H9 (cell line): ENCODE results near the gene NSF. TPM values are rescaled to one million over a fixed set of nuclear protein-coding genes. Genes with fewer than 3 reads are reported as not detected.

Source experiments
- DNase-seq: peaks from one replicate; pipeline ENCODE4 v3.0.0-alpha.2; 2017
- H2AFZ ChIP-seq: one replicate; pipeline ENCODE4 v1.6.1; 2013; ENCODE audit warnings: mild to moderate bottlenecking, low read length, control low read depth, moderate library complexity
- H2AK5ac ChIP-seq: 2 replicates; pipeline ENCODE4 v1.6.1; 2013; ENCODE audit warnings: low read length, control low read depth, mixed read lengths; ENCODE audit not compliant: insufficient read length
- H2BK120ac ChIP-seq: one replicate; pipeline ENCODE4 v1.6.1; 2013; ENCODE audit warnings: low read depth, mild to moderate bottlenecking, low read length, control low read depth, inconsistent platforms; ENCODE audit not compliant: poor library complexity, severe bottlenecking
- H2BK12ac ChIP-seq: 2 replicates; pipeline ENCODE4 v1.6.1; 2013; ENCODE audit warnings: low read length, control low read depth, mixed read lengths, low read depth; ENCODE audit not compliant: insufficient read length
- H2BK15ac ChIP-seq: 2 replicates; pipeline ENCODE4 v1.6.1; 2013; ENCODE audit warnings: low read depth, low read length, control low read depth
- H2BK20ac ChIP-seq: one replicate; pipeline ENCODE4 v1.6.1; 2013; ENCODE audit warnings: low read depth, mild to moderate bottlenecking, low read length, control low read depth, inconsistent platforms; ENCODE audit not compliant: poor library complexity, severe bottlenecking
- H2BK5ac ChIP-seq: 2 replicates; pipeline ENCODE4 v1.6.1; 2013; ENCODE audit warnings: low read length, control low read depth, mixed read lengths; ENCODE audit not compliant: insufficient read length
- H3K14ac ChIP-seq: 2 replicates; pipeline ENCODE4 v1.6.1; 2013; ENCODE audit warnings: low read length, control low read depth; ENCODE audit not compliant: insufficient read depth
- H3K18ac ChIP-seq: 2 replicates; pipeline ENCODE4 v1.6.1; 2013; ENCODE audit warnings: low read depth, mild to moderate bottlenecking, mixed read lengths, low read length, control low read depth; ENCODE audit not compliant: insufficient read length
- H3K23ac ChIP-seq: 2 replicates; pipeline ENCODE4 v1.6.1; 2013; ENCODE audit warnings: low read length, control low read depth, mixed read lengths, low read depth; ENCODE audit not compliant: insufficient read length
- H3K23me2 ChIP-seq: 2 replicates; pipeline ENCODE4 v1.6.1; 2013; ENCODE audit warnings: low read depth, mild to moderate bottlenecking, mixed read lengths, low read length, control low read depth; ENCODE audit not compliant: insufficient read length, poor library complexity, severe bottlenecking
- H3K27ac ChIP-seq: 2 replicates; pipeline ENCODE4 v1.5.1; 2013; ENCODE audit warnings: low read length, control low read depth, mixed read lengths, low read depth; ENCODE audit not compliant: insufficient read length
- H3K27me3 ChIP-seq: 2 replicates; pipeline ENCODE4 v1.6.1; 2013; ENCODE audit warnings: low read length, control low read depth, inconsistent platforms; ENCODE audit not compliant: insufficient read depth
- H3K4ac ChIP-seq: 2 replicates; pipeline ENCODE4 v1.6.1; 2013; ENCODE audit warnings: low read depth, mild to moderate bottlenecking, control low read depth, inconsistent platforms, low read length, moderate library complexity
- H3K4me1 ChIP-seq: 2 replicates; pipeline ENCODE4 v1.6.1; 2013; ENCODE audit warnings: low read length, control low read depth, inconsistent platforms; ENCODE audit not compliant: insufficient read depth
- H3K4me2 ChIP-seq: 2 replicates; pipeline ENCODE4 v1.6.1; 2013; ENCODE audit warnings: low read length, control low read depth, mixed read lengths; ENCODE audit not compliant: insufficient read length, insufficient read depth
- H3K56ac ChIP-seq: 2 replicates; pipeline ENCODE4 v1.6.1; 2013; ENCODE audit warnings: low read depth, mild to moderate bottlenecking, mixed read lengths, low read length, control low read depth; ENCODE audit not compliant: insufficient read length
- H3K79me1 ChIP-seq: 2 replicates; pipeline ENCODE4 v1.6.1; 2013; ENCODE audit warnings: low read depth, mild to moderate bottlenecking, moderate library complexity, low read length, control low read depth, inconsistent platforms; ENCODE audit not compliant: insufficient read depth, poor library complexity, severe bottlenecking
- H3K79me2 ChIP-seq: 2 replicates; pipeline ENCODE4 v1.6.1; 2013; ENCODE audit warnings: low read length, control low read depth, inconsistent platforms; ENCODE audit not compliant: insufficient read depth
- H3K9ac ChIP-seq: 2 replicates; pipeline ENCODE4 v1.6.1; 2013; ENCODE audit warnings: low read length, control low read depth, mixed read lengths; ENCODE audit not compliant: insufficient read length; ENCODE audit errors: extremely low read depth
- H3K9me3 ChIP-seq: one replicate; pipeline ENCODE4 v1.6.1; 2013; ENCODE audit warnings: low read depth, low read length, inconsistent platforms; ENCODE audit not compliant: control insufficient read depth
- H3T11ph ChIP-seq: one replicate; pipeline ENCODE4 v1.6.1; 2013; ENCODE audit warnings: mild to moderate bottlenecking, low read length, control low read depth, inconsistent platforms
- H4K20me1 ChIP-seq: one replicate; pipeline ENCODE4 v1.6.1; 2013; ENCODE audit not compliant: control insufficient read depth, insufficient read length, insufficient read depth
- H4K5ac ChIP-seq: 2 replicates; pipeline ENCODE4 v1.6.1; 2013; ENCODE audit warnings: low read depth, mild to moderate bottlenecking, mixed read lengths, low read length, control low read depth; ENCODE audit not compliant: insufficient read length
- H4K8ac ChIP-seq: replicated peaks from 2 replicates; pipeline ENCODE4 v1.6.1; 2013; ENCODE audit warnings: low read length, control low read depth, mixed read lengths, low read depth; ENCODE audit not compliant: insufficient read length
- H4K91ac ChIP-seq: 2 replicates; pipeline ENCODE4 v1.6.1; 2013; ENCODE audit warnings: low read depth, mild to moderate bottlenecking, moderate library complexity, mixed read lengths, low read length, control low read depth; ENCODE audit not compliant: insufficient read length
- H3K27ac Mint-ChIP-seq, 3 experiments: 2 replicates in 2 of 3; 3 replicates in 1 of 3; pipeline ENCODE4 v1.8.0; 2020 to 2021; ENCODE audit warnings: mixed read lengths in 3 of 3, mild to moderate bottlenecking in 1 of 3, moderate library complexity in 1 of 3
- H3K27me3 Mint-ChIP-seq: 2 replicates; pipeline ENCODE4 v1.8.0; 2021; ENCODE audit warnings: low read depth, mild to moderate bottlenecking, moderate library complexity, mixed read lengths
- H3K36me3 Mint-ChIP-seq, 3 experiments: 2 replicates in 2 of 3; 3 replicates in 1 of 3; pipeline ENCODE4 v1.8.0; 2020 to 2021; ENCODE audit warnings: low read depth in 3 of 3, mixed read lengths in 3 of 3; ENCODE audit not compliant: insufficient read depth in 1 of 3
- H3K4me1 Mint-ChIP-seq, 2 experiments: 2 replicates each; pipeline ENCODE4 v1.8.0; 2020; ENCODE audit warnings: mixed read lengths in 2 of 2
- H3K4me3 Mint-ChIP-seq, 2 experiments: 2 replicates in 1 of 2; 3 replicates in 1 of 2; pipeline ENCODE4 v1.8.0; 2020 to 2021; ENCODE audit warnings: mild to moderate bottlenecking in 2 of 2, mixed read lengths in 2 of 2, moderate library complexity in 1 of 2
- H3K9me3 Mint-ChIP-seq, 2 experiments: 2 replicates in 1 of 2; 3 replicates in 1 of 2; pipeline ENCODE4 v1.8.0; 2020; ENCODE audit warnings: mild to moderate bottlenecking in 2 of 2, mixed read lengths in 2 of 2, moderate library complexity in 1 of 2
- CTCF ChIP-seq: fragments of 200-600 bp; sonication (generic); conservative IDR thresholded peaks from 3 replicates; pipeline ENCODE4 v1.8.0; 2021; ENCODE audit warnings: antibody characterized with exemption, mild to moderate bottlenecking
- WGBS: extraction: QIAGEN DNeasy Blood & Tissue Kit; methylation state at CpG from one replicate; pipeline ENCODE4 v1.1.7; 2013; ENCODE audit warnings: missing lambda C conversion rate, low lambda C conversion rate, mixed read lengths; ENCODE audit not compliant: insufficient read length; ENCODE audit errors: extremely low coverage; 5-methylcytosine and 5-hydroxymethylcytosine counted together
- total RNA-seq: library from RNA; stranded (reverse); gene quantifications from 2 replicates; pipeline ENCODE4 v1.2.1, GENCODE V29; 2021

Gene NSF
- total RNA-seq, 1 experiment from 2014 or later = 36.4 TPM

- H3K23ac ChIP-seq = no peak overlapping the region
- H3K18ac ChIP-seq = no peak overlapping the region
- H4K8ac ChIP-seq = no peak overlapping the region
- H3K23me2 ChIP-seq = no peaks in the 10 kb centered on the region
- no peaks in the 10 kb centered on the region for H3K79me2 ChIP-seq
- no peak overlapping the region for H2AFZ ChIP-seq
- H3K27me3 Mint-ChIP-seq = no peaks in the 10 kb centered on the region; the same call in 1 of the 2 replicates
- no peaks in the 10 kb centered on the region for H3K4me1 ChIP-seq
- peaks cover 0 to 1% of the 10 kb centered on the region in 2 experiments; a peak in 2 of 4 replicates for H3K4me1 Mint-ChIP-seq
- H2AK5ac ChIP-seq = no peak overlapping the region
- no peaks in the 10 kb centered on the region for H3K79me1 ChIP-seq
- no peak overlapping the region for H4K5ac ChIP-seq
- H2BK120ac ChIP-seq = no peak overlapping the region
- no peak overlapping the region for H2BK15ac ChIP-seq
- WGBS = no CpG with 5 or more reads among the region's 5 CpGs
- H3K9me3 ChIP-seq = no peaks in the 10 kb centered on the region
- no peak overlapping the region for H2BK20ac ChIP-seq
- no peak overlapping the region for H3K27ac ChIP-seq
- no peak overlapping the region for H2BK5ac ChIP-seq
- no peak for DNase-seq
- H3K27me3 ChIP-seq = no peaks in the 10 kb centered on the region
- H3T11ph ChIP-seq = no peak overlapping the region
- no peak for TF ChIP-seq CTCF
- no peak overlapping the region for H4K91ac ChIP-seq
- no peak overlapping the region for H3K4me2 ChIP-seq
- H4K20me1 ChIP-seq = no peaks in the 10 kb centered on the region
- no peak overlapping the region for H3K14ac ChIP-seq
- no peak overlapping the region for H3K27ac Mint-ChIP-seq
- no peak overlapping the region for H3K4me3 Mint-ChIP-seq
- peaks cover 0 to 5% of the 10 kb centered on the region in 2 experiments; a peak in 3 of 5 replicates for H3K9me3 Mint-ChIP-seq
- H3K4ac ChIP-seq = no peak overlapping the region
- H3K36me3 Mint-ChIP-seq = peaks cover 0 to 35% (median 0%) of the 10 kb centered on the region in 3 experiments; a peak in 2 of 7 replicates
- no peak overlapping the region for H2BK12ac ChIP-seq
- no peak overlapping the region for H3K56ac ChIP-seq
- H3K9ac ChIP-seq = no peak overlapping the region
These were observed 213.1 kb downstream of the NSF start for GRCh38 chr17:46803544-46803943.
